Measurements from ENCODE around the gene ACTR3.
A peak's percentile ranks its signal among the peaks of the same experiment; 100 is the strongest.
"Not testable (repeated sequence)": the region's sequence is repeated elsewhere in the genome, so short reads cannot be mapped to it uniquely, and the experiment has no call there.

ACTR3 gene

DNA sequence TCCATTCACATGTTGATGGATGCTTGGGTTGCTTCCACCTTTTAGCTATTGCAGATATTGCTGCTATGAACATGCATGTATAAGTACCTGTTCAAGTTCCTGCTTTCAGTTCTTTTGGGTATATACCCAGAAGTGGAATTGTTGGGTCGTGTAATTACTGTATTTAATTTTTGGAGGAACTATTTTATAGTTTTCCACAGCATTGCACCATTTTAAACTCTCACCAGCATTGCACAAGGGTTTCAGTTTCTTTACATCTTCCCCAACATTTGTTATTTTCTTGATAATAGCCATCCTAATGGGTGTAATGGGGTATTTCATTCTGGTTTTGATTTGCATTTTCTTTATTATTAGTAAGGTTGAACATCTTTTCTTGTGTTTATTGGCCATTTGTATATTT lies 16.0 kb downstream of the ACTR3 start:
- no peak for DNase-seq (ENCODE audit: low read depth in 2 of 2)

DNA sequence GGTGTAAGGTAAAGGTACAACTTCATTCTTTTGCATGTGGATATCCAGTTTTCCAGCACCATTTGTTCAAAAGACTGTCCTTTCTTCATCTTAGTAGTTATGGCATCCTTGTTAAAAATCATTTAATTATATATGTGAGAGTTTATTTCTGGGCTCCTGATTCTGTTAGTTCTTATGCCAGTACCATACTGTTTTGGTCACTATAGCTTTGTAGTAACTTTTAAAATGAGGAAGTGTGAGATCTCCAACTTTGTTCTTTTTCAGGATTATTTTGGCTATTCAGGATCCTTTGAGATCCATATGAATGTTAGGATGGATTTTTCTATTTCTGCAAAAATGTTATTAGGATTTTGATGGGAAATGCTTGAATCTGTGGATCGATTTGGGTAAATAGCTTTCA lies 16.8 kb downstream of the ACTR3 start:
- DNase-seq (ENCODE audit: low read depth in 2 of 2) = no peak

DNA sequence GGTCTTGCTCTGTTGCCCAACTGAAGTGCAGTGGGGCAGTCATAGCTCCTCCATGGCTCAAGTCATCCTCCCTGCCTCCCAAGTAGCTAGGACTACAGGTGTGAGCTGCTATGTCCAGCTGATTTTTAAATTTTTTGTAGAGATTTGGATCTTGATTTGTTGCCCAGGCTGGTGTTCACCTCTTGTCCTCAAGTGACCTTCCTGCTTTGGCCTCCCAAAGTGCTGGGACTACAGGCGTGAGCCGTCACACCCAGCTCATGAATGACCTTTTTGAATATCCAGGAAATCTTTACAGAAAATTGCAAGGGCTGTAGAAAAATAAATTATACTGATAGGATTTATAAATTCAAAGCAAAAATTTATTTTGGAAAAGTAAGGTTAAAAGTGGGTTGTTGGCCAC lies 17.4 kb downstream of the ACTR3 start:
- no peak for DNase-seq (ENCODE audit: low read depth in 2 of 2)

DNA sequence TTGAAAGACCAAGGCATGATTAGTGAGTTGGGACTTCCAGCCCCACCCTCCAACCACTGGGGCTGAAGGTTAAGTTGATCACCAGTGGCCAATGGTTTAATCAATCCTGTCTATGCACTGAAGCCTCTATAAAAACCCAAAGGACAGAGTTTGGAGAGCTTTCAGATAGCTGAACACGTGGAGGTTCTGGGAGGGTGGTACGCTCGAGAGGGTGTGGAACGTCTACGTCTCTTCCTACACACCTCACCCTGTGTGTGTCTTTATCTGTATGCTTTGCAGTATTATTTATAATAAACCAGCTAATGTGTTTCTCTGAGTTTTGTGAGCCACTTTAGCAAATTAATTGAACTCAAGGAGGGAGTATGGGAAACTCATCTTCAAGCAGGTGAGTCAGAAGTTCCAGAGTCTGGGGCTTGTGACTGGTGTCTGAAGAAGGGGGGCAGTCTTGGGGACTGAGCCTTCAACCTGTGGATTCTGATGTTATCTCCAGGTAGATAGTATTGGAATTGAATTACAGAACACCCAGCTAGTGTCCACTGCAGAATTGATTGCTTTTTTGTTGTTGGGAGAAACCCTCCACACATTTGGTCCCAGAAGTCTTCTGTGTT lies 20.3 kb downstream of the ACTR3 start:
- DNase-seq (ENCODE audit: low read depth in 2 of 2) = peak; percentile 44 to 78

DNA sequence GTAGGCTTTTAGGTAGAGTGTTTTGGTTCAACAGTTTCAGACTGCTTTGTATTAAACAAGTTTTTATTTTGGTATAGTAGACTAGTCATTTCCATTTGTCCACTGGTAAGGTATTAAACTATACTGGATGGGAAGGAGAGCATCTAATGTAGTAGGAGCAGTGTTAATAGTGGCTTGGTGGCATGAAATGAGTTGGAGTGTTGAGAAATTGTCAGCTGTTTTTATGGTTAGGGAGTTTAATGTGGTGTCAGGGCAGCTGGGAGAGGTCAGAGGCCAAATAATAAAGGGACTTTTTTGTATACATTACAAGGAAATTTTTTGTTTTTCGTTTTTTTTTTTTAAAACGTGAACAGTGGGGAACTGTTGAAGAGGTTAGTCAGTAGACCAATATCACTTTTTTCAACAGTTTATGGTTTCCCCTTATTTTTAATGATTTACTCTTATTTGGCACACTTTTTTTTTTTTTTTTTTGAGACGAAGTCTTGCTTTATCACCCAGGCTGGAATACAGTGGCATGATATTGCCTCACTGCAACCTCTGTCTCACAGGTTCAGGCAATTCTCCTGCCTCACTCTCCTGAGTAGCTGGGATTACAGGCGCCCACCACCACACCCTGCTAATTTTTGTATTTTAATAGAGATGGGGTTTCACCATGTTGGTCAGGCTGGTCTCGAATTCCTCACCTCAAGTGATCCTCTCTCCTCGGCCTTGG lies 21.2 kb downstream of the ACTR3 start:
- no peak for DNase-seq (ENCODE audit: low read depth in 2 of 2)

DNA sequence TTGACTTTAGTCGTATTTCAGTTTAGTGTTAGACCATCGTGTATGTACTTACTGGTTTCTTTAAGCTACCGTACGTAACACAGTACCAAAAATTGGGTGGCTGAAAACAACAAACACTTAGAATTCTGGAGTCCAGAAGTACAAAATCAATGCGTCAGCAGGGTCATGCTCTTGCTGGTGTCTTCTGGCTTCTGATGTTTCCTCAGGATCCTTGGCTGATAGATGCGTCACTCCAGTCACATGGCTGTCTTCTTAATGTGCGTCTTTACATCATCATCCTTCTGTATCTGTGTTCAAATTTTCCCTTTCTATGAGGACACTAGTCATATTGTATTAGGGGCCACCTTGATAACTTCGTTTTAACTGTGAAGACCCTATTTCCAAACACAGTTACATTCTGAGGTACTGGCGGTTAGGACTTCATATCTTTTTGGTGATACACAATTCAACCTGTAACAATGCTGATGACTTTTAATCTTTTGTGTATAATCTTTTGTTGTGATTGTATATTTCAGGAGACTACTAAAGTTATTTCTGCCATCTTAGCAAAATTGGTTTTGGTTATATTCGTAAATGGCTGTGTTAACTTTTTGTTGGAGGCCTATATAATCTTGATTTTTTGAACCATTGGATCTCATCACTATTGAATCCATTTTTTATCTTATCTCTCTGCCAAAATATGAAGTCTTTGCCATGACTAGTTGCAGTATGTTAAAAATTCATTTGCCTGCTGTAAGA lies 25.4 kb downstream of the ACTR3 start:
- no peak for DNase-seq (ENCODE audit: low read depth in 2 of 2)

DNA sequence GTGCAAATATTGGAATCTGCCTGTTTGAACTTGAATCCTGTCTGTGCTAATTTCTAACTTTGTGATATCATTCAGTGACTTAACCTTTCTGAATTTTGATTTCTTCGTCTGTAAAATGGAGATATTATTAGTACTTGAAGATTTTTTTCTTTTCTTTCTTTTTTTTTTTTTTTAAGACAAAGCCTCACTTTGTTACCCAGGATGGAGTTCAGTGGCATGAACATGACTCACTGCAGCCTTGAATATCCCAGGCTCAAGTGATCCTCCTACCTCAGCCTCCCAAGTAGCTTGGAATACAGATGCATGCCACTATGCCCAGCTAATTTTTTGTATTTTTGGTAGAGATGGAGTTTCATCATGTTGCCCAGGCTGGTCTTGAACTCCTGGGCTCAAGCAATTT lies 28.3 kb downstream of the ACTR3 start:
- DNase-seq (ENCODE audit: low read depth in 2 of 2) = no peak

DNA sequence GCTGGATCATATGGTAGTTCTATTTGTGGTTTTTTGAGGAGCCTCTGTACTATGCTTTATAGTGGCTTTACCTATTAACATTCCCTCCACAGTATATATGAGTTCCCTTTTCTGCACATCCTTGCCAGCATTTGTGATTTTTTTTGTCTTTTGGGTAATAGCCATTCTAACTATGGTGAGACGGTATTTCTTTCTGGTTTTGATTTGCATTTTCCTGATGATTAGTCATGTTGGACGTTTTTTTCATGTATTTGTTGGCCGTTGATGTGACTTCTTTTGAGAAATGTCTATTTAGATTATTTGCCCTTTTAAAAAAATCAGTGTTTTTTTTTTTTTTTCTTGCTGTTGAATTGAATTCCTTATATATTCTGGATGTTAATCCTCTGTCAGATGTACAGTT lies 31.1 kb downstream of the ACTR3 start:
- no peak for DNase-seq (ENCODE audit: low read depth in 2 of 2)

DNA sequence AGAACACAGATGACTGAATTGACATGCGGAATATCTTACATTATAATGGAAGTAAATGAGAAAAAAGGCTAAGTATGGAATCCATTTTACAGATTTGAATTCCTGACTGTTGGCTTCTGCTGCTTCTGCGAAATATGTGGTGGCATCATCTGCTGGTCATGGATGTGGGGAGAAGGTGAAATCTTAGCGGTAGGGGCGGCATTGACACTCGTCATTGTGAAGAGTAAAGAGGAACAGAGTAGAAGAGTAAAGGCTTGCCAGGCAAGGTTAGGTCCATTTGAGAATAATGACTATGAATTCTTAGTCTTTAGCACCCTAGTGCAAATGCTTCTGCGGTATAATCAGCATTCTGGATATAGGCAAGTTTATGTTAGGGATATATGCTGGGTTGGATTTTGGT lies 32.4 kb downstream of the ACTR3 start:
- DNase-seq (ENCODE audit: low read depth in 2 of 2) = no peak

DNA sequence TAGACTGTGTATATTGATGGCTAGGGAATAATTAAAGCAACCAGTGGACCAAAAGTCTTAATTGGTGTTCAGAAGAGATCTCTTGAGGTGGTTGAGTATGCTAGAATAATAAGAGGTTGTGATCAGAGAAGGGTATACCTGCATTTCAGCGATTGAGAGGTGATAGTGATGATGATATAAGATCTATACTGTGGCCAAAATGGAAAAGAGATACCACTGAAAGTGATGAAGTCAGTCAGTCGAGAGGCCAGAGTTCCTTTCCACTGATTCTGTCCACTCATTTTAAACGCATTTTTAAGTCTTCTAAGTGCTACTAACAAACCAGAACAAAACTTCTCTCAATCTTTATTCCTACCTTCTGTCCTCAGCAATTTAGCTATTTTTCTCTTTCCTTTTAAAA lies 32.9 kb downstream of the ACTR3 start:
- DNase-seq (ENCODE audit: low read depth in 2 of 2) = no peak

DNA sequence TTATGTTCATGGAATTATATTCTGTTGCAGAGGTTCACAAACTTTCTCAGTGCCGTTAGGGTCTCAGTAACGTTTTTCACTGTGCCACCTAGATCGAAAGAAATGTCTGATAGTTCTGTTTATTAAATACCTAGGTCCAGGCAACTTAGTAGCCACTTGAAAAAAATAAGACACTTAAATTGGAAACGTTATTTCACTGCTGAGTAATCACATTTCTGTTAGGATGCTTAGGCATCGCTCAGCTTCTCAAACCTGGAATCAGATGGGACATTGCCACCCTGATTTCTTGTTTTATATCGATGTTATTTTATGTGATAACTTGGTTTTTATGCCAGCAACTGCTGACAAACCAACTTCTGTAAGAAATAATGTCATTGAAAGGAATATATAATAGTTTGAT lies 36.0 kb downstream of the ACTR3 start:
- no peak for DNase-seq (ENCODE audit: low read depth in 2 of 2)

DNA sequence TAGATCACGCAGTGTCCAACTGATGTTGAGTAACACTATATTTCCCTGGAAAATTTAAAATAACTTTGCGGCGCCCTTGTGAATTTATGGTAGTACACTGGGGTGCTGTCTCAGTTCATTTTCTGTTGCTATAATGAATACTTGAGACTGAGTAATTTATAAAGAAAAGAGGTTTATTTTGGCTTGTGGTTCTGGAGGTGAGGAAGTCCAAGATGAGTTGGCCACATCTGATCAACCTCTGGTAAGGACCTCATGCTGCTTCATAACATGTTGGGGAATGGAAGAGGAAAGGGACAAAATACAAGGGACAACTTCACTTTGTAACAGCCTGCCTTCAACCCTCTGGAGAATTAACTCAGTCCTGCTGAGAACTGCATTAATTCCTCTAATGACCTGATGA lies 36.4 kb downstream of the ACTR3 start:
- DNase-seq (ENCODE audit: low read depth in 2 of 2) = no peak

DNA sequence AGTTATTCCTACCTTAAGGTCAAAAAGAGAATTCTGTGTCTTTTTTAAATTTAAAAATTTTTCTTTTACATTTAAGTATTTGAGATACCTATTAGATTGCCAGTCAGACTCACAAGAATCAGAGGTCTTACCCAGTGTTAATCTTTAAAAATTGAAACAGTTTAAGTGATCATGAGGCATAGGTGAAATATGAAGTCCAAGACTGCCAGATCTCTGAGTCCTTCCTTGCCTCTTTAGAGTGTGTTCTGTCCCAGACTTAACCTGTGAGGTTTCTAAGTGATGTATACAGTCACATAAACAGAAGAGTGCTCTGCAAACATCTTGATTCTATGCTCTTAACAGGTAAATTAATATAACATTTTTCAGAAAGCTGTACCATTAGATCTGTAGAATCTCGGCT lies 40.6 kb downstream of the ACTR3 start:
- DNase-seq (ENCODE audit: low read depth in 2 of 2) = no peak

DNA sequence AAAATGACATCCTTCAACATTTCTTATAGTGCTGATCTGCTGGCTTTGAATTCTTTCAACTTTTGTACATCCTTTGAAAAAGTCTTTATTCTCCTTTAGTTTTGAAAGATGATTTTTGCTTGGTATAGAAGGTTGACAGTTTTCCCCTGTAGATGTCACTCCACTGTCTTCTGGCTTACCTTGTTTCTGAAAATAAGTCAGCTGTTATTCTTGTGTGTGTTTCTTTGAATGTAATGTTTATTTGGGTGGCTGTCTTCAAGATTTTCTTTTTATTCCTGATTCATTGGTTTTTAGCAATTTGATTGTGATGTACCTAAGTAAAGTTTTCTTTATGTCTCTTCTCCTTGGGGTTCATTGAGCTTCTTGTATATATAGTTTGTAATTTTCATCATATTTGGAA lies 47.6 kb downstream of the ACTR3 start:
- DNase-seq (ENCODE audit: low read depth in 2 of 2) = no peak

DNA sequence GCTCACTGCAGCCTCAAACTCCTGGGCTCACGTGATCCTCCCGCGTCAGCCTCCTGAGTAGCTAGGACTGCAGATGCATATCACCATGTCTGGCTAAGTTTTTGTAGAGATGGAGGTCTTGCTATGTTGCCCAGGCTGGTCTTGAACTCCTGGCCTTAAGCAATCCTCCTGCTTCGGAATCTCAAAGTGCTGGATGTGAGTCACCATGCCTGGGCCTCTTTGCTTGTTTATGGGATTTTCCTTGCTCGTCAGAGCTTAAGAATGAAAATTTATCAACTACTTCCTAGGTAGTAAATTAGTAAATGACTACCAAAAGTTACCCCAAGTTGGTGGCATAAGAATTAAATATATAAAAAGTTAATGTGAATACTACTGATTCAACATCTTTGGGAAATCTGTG lies 51.0 kb downstream of the ACTR3 start:
- no peak for DNase-seq (ENCODE audit: low read depth in 2 of 2)

DNA sequence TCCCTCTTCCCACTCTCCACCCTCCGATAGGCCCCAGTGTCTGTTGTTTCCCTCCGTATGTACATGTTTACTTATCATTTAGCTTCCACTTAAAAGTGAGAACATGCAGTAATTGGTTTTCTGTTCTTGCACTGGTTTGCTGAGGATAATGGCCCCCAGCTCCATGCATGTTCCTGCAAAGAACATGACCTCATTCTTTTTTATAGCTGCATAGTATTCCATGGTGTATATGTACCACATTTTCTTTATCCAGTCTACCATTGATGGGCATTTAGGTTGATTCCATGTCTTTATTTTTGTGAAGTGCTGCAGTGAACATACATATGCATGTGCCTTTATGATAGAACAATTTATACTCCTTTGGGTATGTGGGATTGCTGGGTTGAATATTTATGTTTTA lies 55.9 kb downstream of the ACTR3 start:
- not testable (repeated sequence) for DNase-seq (ENCODE audit: low read depth in 2 of 2)

DNA sequence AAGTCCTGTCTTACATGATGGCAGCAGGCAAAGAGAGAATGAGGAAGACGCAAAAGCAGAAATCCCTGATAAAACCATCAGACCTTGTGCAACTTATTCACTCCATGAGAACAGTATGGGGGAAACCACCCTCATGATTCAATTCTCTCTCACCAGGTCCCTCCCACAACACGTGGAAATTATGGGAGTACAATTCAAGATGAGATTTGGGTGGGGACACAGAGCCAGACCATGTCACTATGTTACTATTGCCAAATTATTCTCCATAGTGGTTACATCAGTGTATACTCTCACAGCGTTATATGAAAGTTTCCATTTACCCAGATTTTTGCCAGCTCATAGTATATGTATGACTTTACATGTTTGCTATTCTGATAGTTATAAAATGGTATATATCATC lies 61.0 kb downstream of the ACTR3 start:
- DNase-seq (ENCODE audit: low read depth in 2 of 2) = not testable (repeated sequence)

DNA sequence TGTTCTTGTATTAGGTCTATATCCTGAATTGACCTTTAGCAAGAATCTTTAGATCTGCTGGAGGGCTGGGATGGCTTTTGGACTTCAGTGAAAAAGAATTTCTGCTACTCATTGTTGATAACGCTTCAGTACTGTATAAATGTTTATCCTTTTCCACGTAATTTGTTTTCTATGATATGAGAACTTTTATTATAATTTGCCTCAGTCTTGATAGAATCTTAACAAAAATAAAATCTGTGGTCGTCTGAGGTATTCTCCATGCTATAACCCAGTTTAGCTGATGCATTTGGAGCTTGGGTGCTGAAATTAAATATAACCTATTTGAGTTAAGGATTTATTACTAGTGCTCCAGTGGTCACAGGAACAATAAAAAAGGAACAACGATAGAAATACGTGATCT lies 71.1 kb downstream of the ACTR3 start:
- DNase-seq (ENCODE audit: low read depth in 2 of 2) = no peak

DNA sequence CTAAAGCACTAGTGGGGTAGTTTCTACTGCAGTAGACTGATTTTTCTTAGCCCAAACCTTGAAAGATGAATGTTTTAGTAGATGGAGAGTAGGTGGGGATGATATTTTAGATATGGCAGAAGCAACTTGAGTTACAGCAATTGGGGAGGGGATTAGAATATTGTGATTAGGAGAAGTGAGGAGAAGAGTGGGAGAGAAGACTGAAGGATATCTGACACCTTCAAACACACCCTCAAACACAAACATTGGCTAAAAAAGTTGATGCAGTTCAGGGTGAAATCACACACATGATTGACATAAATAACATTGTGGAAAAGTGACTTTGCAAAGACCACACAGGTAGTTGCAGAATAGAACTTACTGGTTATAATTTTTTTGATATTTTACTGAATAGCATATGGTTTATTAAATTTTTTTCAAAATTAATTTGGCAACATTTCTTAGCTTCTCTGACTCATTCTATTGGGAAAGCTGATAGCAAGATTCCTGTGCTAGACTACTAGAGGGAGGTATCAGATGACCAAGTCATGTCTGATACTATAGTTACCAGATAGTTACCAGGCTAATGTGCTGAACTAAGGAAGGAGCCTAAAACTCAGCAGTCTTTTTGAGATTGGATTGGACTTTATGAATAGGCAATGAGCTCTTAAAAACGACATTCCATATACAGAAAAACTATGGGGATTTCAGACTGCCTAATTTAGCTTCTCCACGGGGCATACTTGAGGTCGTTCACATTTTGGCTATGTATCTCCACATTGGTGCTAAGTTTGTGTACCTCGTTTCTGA lies 73.0 kb downstream of the ACTR3 start:
- DNase-seq (ENCODE audit: low read depth in 2 of 2) = no peak

DNA sequence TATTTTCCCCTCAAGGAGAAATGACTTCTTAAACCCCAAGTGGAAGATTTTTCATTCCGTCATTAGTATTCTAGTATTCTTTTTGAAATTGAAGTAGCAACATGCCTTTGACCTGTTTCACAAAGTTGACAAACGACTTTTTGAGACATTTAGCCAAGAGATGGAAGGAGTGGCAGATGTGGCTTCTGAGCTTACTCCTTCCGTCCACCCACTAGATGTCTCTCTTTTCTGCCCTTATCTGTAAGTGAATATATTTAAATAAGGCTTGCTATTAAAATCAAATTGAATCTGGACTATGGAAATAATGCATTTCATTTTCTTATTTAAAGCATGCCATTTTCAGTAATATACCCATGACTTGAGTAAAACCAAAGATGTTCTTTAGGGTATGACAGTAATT lies 74.1 kb downstream of the ACTR3 start:
- DNase-seq (ENCODE audit: low read depth in 2 of 2) = no peak

DNA sequence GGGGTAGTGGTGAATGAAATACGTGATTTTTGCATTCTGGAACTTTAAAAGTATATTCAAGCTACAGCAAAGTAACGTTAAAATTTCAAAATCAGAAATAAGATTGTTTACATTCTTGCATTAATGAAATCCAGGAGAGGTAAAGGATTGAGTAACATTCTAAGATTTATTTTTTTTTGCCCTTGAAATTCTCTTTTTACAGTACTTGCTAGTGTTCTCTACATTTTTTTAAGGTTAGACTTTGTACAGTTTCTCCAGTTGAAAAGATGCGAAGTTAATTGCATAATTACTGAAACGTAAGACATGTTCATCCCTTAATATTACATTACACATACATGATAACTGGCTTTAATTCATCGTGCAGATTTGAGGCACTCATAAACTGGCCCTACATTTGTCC lies 74.5 kb downstream of the ACTR3 start:
- no peak for DNase-seq (ENCODE audit: low read depth in 2 of 2)

DNA sequence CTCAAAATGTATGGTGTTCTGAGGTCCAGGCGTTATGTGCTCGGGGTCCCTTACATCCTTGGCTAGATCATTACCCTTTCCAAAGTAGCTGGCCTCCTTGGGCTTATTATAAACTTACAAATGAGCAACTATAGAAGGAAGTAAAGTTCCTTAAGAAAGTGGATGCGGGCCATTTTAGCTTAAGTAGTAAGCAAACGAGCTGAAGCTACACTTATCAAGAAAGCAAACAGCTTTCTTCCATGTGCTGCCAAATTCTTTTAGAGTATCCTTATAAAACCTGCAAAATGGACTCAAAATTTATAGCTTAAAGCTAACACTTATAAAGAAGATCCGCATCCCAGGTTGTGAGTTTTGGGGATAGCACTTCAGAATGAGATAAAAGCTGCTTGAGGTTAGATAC lies 75.3 kb downstream of the ACTR3 start:
- DNase-seq (ENCODE audit: low read depth in 2 of 2) = no peak

DNA sequence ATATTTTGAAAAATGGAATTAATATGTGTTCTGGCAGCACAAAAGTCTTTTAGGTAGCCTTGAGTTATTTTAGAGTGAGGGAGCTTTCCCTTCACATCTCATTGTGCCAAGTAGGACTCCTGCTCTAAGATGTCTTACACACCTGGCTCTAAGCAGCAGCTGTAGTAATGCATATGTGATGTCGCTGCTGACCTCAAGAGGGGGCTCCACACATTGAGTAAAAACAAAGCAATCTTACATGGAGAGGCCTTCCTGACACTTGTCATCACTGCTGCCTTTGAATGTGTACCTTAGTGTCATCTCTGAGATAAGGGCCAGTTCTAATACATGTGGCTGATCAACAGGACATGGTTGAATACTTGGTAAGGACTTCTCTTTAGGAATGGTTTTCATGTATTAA lies 75.8 kb downstream of the ACTR3 start:
- no peak for DNase-seq (ENCODE audit: low read depth in 2 of 2)

Data from stimulated activated CD8-positive, alpha-beta memory T cell treated with anti-CD3 and anti-CD28 coated beads, Interleukin-15, amount 100 ng/mL, for 4 hours (primary cell).